Esophagus squamous epithelium (tissue), 4 donors: Measurements from ENCODE around the gene GLYATL3.

Source experiments
- POLR2A ChIP-seq, 4 donors: fragments of 450-650 bp; IDR thresholded peaks; one replicate each; pipeline ENCODE4 v1.6.1; 2017; ENCODE audit warnings: antibody characterized with exemption in 4 of 4, mild to moderate bottlenecking in 4 of 4, moderate library complexity in 3 of 4
- TF ChIP-seq, protein P1 (sequence below), 6 experiments: fragments of 450-650 bp in 4 of 6; fragments of 200-600 bp in 2 of 6; sonication (generic) in 2 of 6; IDR thresholded peaks; one replicate each; pipeline ENCODE4 v1.5.1; 2016 to 2019; ENCODE audit warnings: antibody characterized with exemption in 6 of 6, mild to moderate bottlenecking in 4 of 6, moderate library complexity in 4 of 6

DNA sequence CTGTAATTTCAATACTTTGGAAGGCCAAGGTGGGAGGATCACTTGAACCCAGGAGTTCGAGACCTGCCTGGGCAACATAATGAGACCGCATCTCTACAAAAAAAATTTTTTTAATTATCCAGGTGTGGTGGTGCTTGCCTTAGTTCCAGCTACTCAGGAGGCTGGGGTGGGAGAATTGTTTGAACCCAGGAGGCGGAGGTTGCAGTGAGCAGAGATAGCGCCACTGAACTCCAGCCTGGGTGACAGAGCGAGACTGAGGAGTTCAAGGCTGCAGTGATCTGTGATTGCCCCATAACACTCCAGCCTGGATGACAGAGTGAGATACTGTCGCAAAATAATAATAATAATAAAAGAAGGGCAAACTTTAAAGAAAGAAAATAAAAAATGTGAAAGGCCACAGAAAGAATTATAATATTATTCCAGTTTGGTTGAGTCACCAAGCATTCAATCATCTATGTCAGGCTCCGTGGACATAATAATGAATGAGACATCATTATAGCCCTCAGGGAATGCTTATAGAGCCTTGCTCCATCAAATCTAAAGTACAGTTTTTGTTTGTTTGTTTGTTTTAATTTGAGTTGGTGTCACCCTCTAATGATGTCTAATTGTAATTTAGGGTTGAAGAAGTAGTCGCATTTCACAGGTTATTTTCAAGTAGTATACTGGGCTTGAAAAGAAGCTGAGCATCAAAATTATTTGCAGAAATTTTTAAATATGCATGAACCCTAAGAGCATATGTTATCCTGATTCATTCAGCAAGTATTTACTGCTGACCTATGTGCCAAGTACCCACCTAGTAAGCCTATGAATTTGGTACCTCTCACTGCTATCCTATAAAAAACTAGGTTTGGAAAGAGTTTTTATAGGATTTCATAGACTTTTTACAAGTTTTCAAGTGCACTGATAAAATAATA is 15.1 kb downstream of the GLYATL3 start:
- TF ChIP-seq, protein P1, sequence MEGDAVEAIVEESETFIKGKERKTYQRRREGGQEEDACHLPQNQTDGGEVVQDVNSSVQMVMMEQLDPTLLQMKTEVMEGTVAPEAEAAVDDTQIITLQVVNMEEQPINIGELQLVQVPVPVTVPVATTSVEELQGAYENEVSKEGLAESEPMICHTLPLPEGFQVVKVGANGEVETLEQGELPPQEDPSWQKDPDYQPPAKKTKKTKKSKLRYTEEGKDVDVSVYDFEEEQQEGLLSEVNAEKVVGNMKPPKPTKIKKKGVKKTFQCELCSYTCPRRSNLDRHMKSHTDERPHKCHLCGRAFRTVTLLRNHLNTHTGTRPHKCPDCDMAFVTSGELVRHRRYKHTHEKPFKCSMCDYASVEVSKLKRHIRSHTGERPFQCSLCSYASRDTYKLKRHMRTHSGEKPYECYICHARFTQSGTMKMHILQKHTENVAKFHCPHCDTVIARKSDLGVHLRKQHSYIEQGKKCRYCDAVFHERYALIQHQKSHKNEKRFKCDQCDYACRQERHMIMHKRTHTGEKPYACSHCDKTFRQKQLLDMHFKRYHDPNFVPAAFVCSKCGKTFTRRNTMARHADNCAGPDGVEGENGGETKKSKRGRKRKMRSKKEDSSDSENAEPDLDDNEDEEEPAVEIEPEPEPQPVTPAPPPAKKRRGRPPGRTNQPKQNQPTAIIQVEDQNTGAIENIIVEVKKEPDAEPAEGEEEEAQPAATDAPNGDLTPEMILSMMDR (IDR thresholded peaks at IDR 0.05), result no peak
- no peak for TF ChIP-seq POLR2A (IDR thresholded peaks at IDR 0.05)
